H1 (cell line): ENCODE data around the gene CDKN3. TPM values are rescaled to one million over a fixed set of nuclear protein-coding genes. Genes with fewer than 3 reads are reported as not detected.
"Not testable (repeated sequence)": the region's sequence is repeated elsewhere in the genome, so short reads cannot be mapped to it uniquely, and the experiment has no call there.

Source experiments
- CTCF ChIA-PET: fragments of 300-600 bp; sonication (Branson Sonifier 250); formaldehyde crosslinking; loops from one replicate; lab custom pipeline; 2021; ENCODE audit not compliant: partially characterized antibody; lab: Charles Lee
- POLR2A ChIA-PET: fragments of 300-600 bp; sonication (Branson Sonifier 250); formaldehyde crosslinking; loops from one replicate; lab custom pipeline; 2021; ENCODE audit warnings: inconsistent platforms; ENCODE audit not compliant: partially characterized antibody; lab: Charles Lee
- DNase-seq, 2 experiments: peaks; one replicate each; pipeline versions ENCODE4 v3.0.0 to v3.0.0-alpha.2; 2010 to 2022; ENCODE audit warnings: low spot score in 2 of 2, low read depth in 1 of 2, mixed read lengths in 1 of 2
- FAIRE-seq: peaks from 2 replicates; lab custom pipeline; 2011; peaks lifted over from hg19 to GRCh38; lab: Jason Lieb, UNC
- H2AFZ ChIP-seq: 2 replicates; pipeline ENCODE4 v1.8.1; 2012; ENCODE audit warnings: low read length, inconsistent platforms
- H2AK5ac ChIP-seq: 2 replicates; pipeline ENCODE4 v1.6.1; 2013; ENCODE audit warnings: low read depth, low read length
- H2BK120ac ChIP-seq: replicated peaks from 2 replicates; pipeline ENCODE3; 2013; ENCODE audit warnings: low read depth, low read length, inconsistent platforms
- H2BK12ac ChIP-seq: 2 replicates; pipeline ENCODE4 v1.6.1; 2013; ENCODE audit warnings: low read depth, low read length
- H2BK15ac ChIP-seq: 2 replicates; pipeline ENCODE4 v1.6.1; 2013; ENCODE audit warnings: low read length
- H2BK20ac ChIP-seq: 2 replicates; pipeline ENCODE4 v1.6.1; 2013; ENCODE audit warnings: low read length
- H2BK5ac ChIP-seq: 2 replicates; pipeline ENCODE4 v1.6.1; 2013; ENCODE audit warnings: low read depth, low read length
- H3K14ac ChIP-seq: 2 replicates; pipeline ENCODE4 v1.6.1; 2013; ENCODE audit warnings: inconsistent platforms; ENCODE audit not compliant: insufficient read length
- H3K18ac ChIP-seq: 2 replicates; pipeline ENCODE4 v1.6.1; 2013; ENCODE audit warnings: low read length; ENCODE audit errors: extremely low read depth
- H3K23ac ChIP-seq: 2 replicates; pipeline ENCODE4 v1.6.1; 2013; ENCODE audit warnings: inconsistent platforms; ENCODE audit not compliant: insufficient read length
- H3K23me2 ChIP-seq: 2 replicates; pipeline ENCODE4 v1.6.1; 2013; ENCODE audit warnings: low read depth, low read length
- H3K27ac ChIP-seq: 2 replicates; pipeline ENCODE4 v1.6.1; 2011; ENCODE audit warnings: low read depth, low read length, inconsistent platforms
- H3K27me3 ChIP-seq, 4 experiments: replicated peaks in 1 of 4; 1 replicate in 1 of 4; 2 replicates in 3 of 4; pipeline versions ENCODE4 v1.6.1 to v1.8.1; 2011 to 2013; ENCODE audit warnings: low read length in 3 of 4, mild to moderate bottlenecking in 3 of 4, inconsistent platforms in 2 of 4, mixed read lengths in 2 of 4, moderate library complexity in 1 of 4; ENCODE audit not compliant: control insufficient read depth in 3 of 4, insufficient read depth in 3 of 4; ENCODE audit errors: extremely low read depth in 1 of 4
- H3K36me3 ChIP-seq, 4 experiments: 2 replicates each; pipeline versions ENCODE4 v1.6.1 to v1.8.1; 2011 to 2013; ENCODE audit warnings: mild to moderate bottlenecking in 4 of 4, low read length in 3 of 4, moderate library complexity in 2 of 4, control low read depth in 1 of 4, inconsistent platforms in 1 of 4; ENCODE audit not compliant: insufficient read depth in 4 of 4, control insufficient read depth in 2 of 4
- H3K4ac ChIP-seq: replicated peaks from 2 replicates; pipeline ENCODE3; 2013; ENCODE audit warnings: low read length, low read depth, mixed read lengths, inconsistent platforms; ENCODE audit not compliant: insufficient read length
- H3K4me1 ChIP-seq, 4 experiments: replicated peaks in 1 of 4; 1 replicate in 1 of 4; 2 replicates in 3 of 4; pipeline versions ENCODE4 v1.6.1 to v1.8.1; 2011 to 2013; ENCODE audit warnings: low read length in 3 of 4, inconsistent platforms in 2 of 4, mixed read lengths in 1 of 4; ENCODE audit not compliant: insufficient read depth in 4 of 4, control insufficient read depth in 3 of 4
- H3K4me2 ChIP-seq, 2 experiments: 2 replicates each; pipeline versions ENCODE4 v1.6.1 to v1.8.1; 2011 to 2013; ENCODE audit warnings: low read depth in 2 of 2, low read length in 2 of 2, control low read depth in 1 of 2, inconsistent platforms in 1 of 2, mild to moderate bottlenecking in 1 of 2; ENCODE audit not compliant: insufficient read depth in 1 of 2
- H3K4me3 ChIP-seq, 4 experiments: fragments of 200-600, 300-600 bp in 1 of 4; sonication (generic), shearing (Covaris generic), sonication (Bioruptor Twin) in 1 of 4; 2 replicates each; pipeline versions ENCODE4 v1.5.1 to v1.8.1; 2011 to 2016; ENCODE audit warnings: low read length in 4 of 4, low read depth in 3 of 4, control low read depth in 2 of 4, inconsistent platforms in 2 of 4, mild to moderate bottlenecking in 2 of 4, mixed read lengths in 1 of 4, moderate library complexity in 1 of 4; ENCODE audit not compliant: insufficient read depth in 2 of 4; ENCODE audit errors: extremely low read depth in 1 of 4
- H3K56ac ChIP-seq: replicated peaks from 2 replicates; pipeline ENCODE3; 2013; ENCODE audit warnings: low read depth, mild to moderate bottlenecking, mixed read lengths, low read length, inconsistent platforms; ENCODE audit not compliant: insufficient read length
- H3K79me1 ChIP-seq: 2 replicates; pipeline ENCODE4 v1.6.1; 2013; ENCODE audit warnings: low read depth, low read length, control low read depth
- H3K79me2 ChIP-seq, 2 experiments: 2 replicates each; pipeline versions ENCODE4 v1.6.1 to v1.8.1; 2012 to 2013; ENCODE audit warnings: low read length in 2 of 2, mild to moderate bottlenecking in 2 of 2, inconsistent platforms in 1 of 2; ENCODE audit not compliant: insufficient read depth in 2 of 2, control insufficient read depth in 1 of 2
- H3K9ac ChIP-seq, 4 experiments: replicated peaks in 1 of 4; 1 replicate in 1 of 4; 2 replicates in 3 of 4; pipeline versions ENCODE4 v1.6.1 to v1.8.1; 2011 to 2013; ENCODE audit warnings: low read depth in 3 of 4, low read length in 3 of 4, control low read depth in 2 of 4, mild to moderate bottlenecking in 2 of 4, moderate library complexity in 2 of 4, inconsistent platforms in 1 of 4; ENCODE audit errors: extremely low read depth in 1 of 4
- H3K9me3 ChIP-seq, 2 experiments: 2 replicates each; pipeline versions ENCODE4 v1.6.1 to v1.8.1; 2012 to 2013; ENCODE audit warnings: mild to moderate bottlenecking in 2 of 2, moderate library complexity in 2 of 2, control low read depth in 1 of 2, inconsistent platforms in 1 of 2, low read depth in 1 of 2, low read length in 1 of 2, mixed read lengths in 1 of 2; ENCODE audit not compliant: insufficient read depth in 2 of 2
- H4K20me1 ChIP-seq, 2 experiments: replicated peaks in 1 of 2; 2 replicates each; pipeline versions ENCODE3 to v1.8.1; 2011 to 2013; ENCODE audit warnings: inconsistent platforms in 2 of 2, low read length in 2 of 2, mild to moderate bottlenecking in 1 of 2; ENCODE audit not compliant: insufficient read depth in 2 of 2, control insufficient read depth in 1 of 2
- H4K5ac ChIP-seq: 2 replicates; pipeline ENCODE4 v1.6.1; 2013; ENCODE audit warnings: low read length, low read depth, mixed read lengths, inconsistent platforms; ENCODE audit not compliant: insufficient read length
- H4K8ac ChIP-seq: 2 replicates; pipeline ENCODE4 v1.8.0; 2013; ENCODE audit warnings: mild to moderate bottlenecking, moderate library complexity, low read length, inconsistent platforms; ENCODE audit not compliant: insufficient read depth; ENCODE audit errors: extremely low read depth
- H4K91ac ChIP-seq: replicated peaks from 2 replicates; pipeline ENCODE3; 2013; ENCODE audit warnings: low read length, mixed read lengths, inconsistent platforms; ENCODE audit not compliant: insufficient read length
- WGBS, 2 experiments: shearing (Covaris generic) in 1 of 2; methylation state at CpG; one replicate each; pipeline versions ENCODE4 v1.1.6 to v1.1.7; 2013 to 2015; ENCODE audit warnings: low lambda C conversion rate in 2 of 2, mixed read lengths in 2 of 2, inconsistent platforms in 1 of 2, low coverage in 1 of 2, missing lambda C conversion rate in 1 of 2; ENCODE audit not compliant: insufficient replicate concordance in 2 of 2, insufficient coverage in 1 of 2, insufficient read length in 1 of 2; ENCODE audit errors: extremely low coverage in 1 of 2, missing lambda C conversion rate in 1 of 2; 5-methylcytosine and 5-hydroxymethylcytosine counted together
- polyA plus RNA-seq, 7 experiments: library from polyadenylated mRNA; depleted of rRNA in 3 of 7; stranded (reverse) in 5 of 7; unstranded in 2 of 7; fragments of >200 nt in 5 of 7; fragments of 200-250 nt in 2 of 7; gene quantifications; 1 replicate in 5 of 7; 2 replicates in 1 of 7; 4 replicates in 1 of 7; pipeline versions ENCODE4 v1.2.1 to v1.2.3, GENCODE V29; 2011 to 2013; ENCODE audit warnings: missing spikeins in 2 of 7, mixed read lengths in 2 of 7
- total RNA-seq: library from RNA; stranded (reverse); fragmentation: NEBNext Ultra II Directional; extraction: Animal tissue kit (Norgen Biotek cat#: 25700); gene quantifications from 2 replicates; pipeline ENCODE4 v1.2.1, GENCODE V29; 2021

Gene CDKN3
- total and polyA plus RNA-seq, 2 of the 8 experiments (the other 6 are each of a cell fraction or from before 2014, with no cell fraction given): 43.5 to 48.3 TPM

- H3K56ac ChIP-seq, H3K4me3 ChIP-seq, H3K4ac ChIP-seq, H3K79me2 ChIP-seq, H3K9ac ChIP-seq, H3K79me1 ChIP-seq, FAIRE-seq, H3K27ac ChIP-seq, H2BK20ac ChIP-seq, H3K4me2 ChIP-seq, H3K23me2 ChIP-seq, H4K8ac ChIP-seq, H4K5ac ChIP-seq, DNase-seq, H2BK5ac ChIP-seq, H3K14ac ChIP-seq, H3K9me3 ChIP-seq, H2AK5ac ChIP-seq, H3K18ac ChIP-seq, H2BK12ac ChIP-seq, H3K23ac ChIP-seq, H2BK120ac ChIP-seq, H3K27me3 ChIP-seq, H4K91ac ChIP-seq, H3K36me3 ChIP-seq, H2BK15ac ChIP-seq, H2AFZ ChIP-seq, H3K4me1 ChIP-seq, H4K20me1 ChIP-seq: not testable (repeated sequence)
- CTCF ChIA-PET: interaction anchor here (0.6 to 1.7 kb wide), 3 partner anchors 17 to 85 kb away, joined by 3 to 5 read pairs (median 4); partner anchors contain the start of gene GMFB
- WGBS, 2 experiments: 89% methylated on average over 6 of the region's 6 CpGs; no CpG with 5 or more reads in 1 of the 2 experiments
- POLR2A ChIA-PET: interaction anchor here (1.2 kb wide), 1 partner anchor 9 kb away, joined by 3 read pairs; no protein-coding TSS in a partner anchor
Observed at GRCh38 chr14:54403401-54404005, 6.7 kb downstream of the CDKN3 start.
